MM.1S (cell line): Measurements from ENCODE around the gene HSP90AA1.

ENCODE experiments used
- DNase-seq: peaks from one replicate; pipeline ENCODE4 v3.0.0-alpha.2; 2015
- H2AFZ ChIP-seq: fragments of 300-600 bp; sonication (generic); 2 replicates; pipeline ENCODE4 v1.6.0; 2016; ENCODE audit warnings: antibody characterized with exemption, low read length
- H3F3A ChIP-seq: fragments of 300-600 bp; sonication (generic); 2 replicates; pipeline ENCODE4 v1.6.1; 2016; ENCODE audit warnings: mild to moderate bottlenecking, antibody characterized with exemption, low read length, moderate library complexity, mixed read lengths; ENCODE audit not compliant: insufficient read depth
- H3K27ac ChIP-seq: fragments of 300-600 bp; sonication (generic); 2 replicates; pipeline ENCODE4 v1.5.1; 2016; ENCODE audit warnings: mild to moderate bottlenecking, low read length
- H3K27me3 ChIP-seq: fragments of 300-600 bp; sonication (generic); replicated peaks from 2 replicates; pipeline ENCODE4 v1.6.0; 2016; ENCODE audit warnings: low read length; ENCODE audit not compliant: insufficient read depth
- H3K36me3 ChIP-seq: fragments of 300-600 bp; sonication (generic); replicated peaks from 2 replicates; pipeline ENCODE4 v1.6.1; 2016; ENCODE audit warnings: mild to moderate bottlenecking, low read length, mixed read lengths; ENCODE audit not compliant: insufficient read depth
- H3K4me1 ChIP-seq: fragments of 300-600 bp; sonication (generic); 2 replicates; pipeline ENCODE4 v1.6.1; 2016; ENCODE audit warnings: low read length, mixed read lengths
- H3K4me2 ChIP-seq: fragments of 300-600 bp; sonication (generic); 2 replicates; pipeline ENCODE4 v1.6.0; 2016; ENCODE audit warnings: low read depth, low read length
- H3K4me3 ChIP-seq: fragments of 300-600 bp; sonication (generic); 2 replicates; pipeline ENCODE4 v1.5.1; 2016; ENCODE audit warnings: low read length, mixed read lengths
- H3K79me2 ChIP-seq: fragments of 300-600 bp; sonication (generic); 2 replicates; pipeline ENCODE4 v1.6.1; 2016; ENCODE audit warnings: mixed run types, low read length, mixed read lengths
- H3K9ac ChIP-seq: fragments of 300-600 bp; sonication (generic); 2 replicates; pipeline ENCODE4 v1.6.1; 2016; ENCODE audit warnings: low read length, mixed read lengths
- H3K9me2 ChIP-seq: fragments of 300-600 bp; sonication (generic); replicated peaks from 2 replicates; pipeline ENCODE4 v1.6.1; 2016; ENCODE audit warnings: mild to moderate bottlenecking, low read length, mixed read lengths; ENCODE audit not compliant: insufficient read depth
- H3K9me3 ChIP-seq: fragments of 300-600 bp; sonication (generic); replicated peaks from 2 replicates; pipeline ENCODE4 v1.6.1; 2016; ENCODE audit warnings: mild to moderate bottlenecking, low read length, mixed read lengths; ENCODE audit not compliant: insufficient read depth
- H4K20me1 ChIP-seq: fragments of 300-600 bp; sonication (generic); 2 replicates; pipeline ENCODE4 v1.6.1; 2016; ENCODE audit warnings: mild to moderate bottlenecking, low read length, moderate library complexity, mixed read lengths; ENCODE audit not compliant: insufficient read depth
- CTCF ChIP-seq: fragments of 300-600 bp; sonication (generic); IDR thresholded peaks from 2 replicates; pipeline ENCODE4 v1.5.1; 2016; ENCODE audit warnings: antibody characterized with exemption, low read length, mixed read lengths
- EZH2 ChIP-seq: fragments of 300-600 bp; sonication (generic); optimal IDR thresholded peaks from 2 replicates; pipeline ENCODE3; 2017; ENCODE audit warnings: low read depth, mild to moderate bottlenecking, antibody characterized with exemption, low read length, mixed read lengths
- EZH2phosphoT487 ChIP-seq: fragments of 300-600 bp; sonication (generic); IDR thresholded peaks from 2 replicates; pipeline ENCODE4 v1.6.1; 2018; ENCODE audit warnings: antibody characterized with exemption, low read length

HSP90AA1 gene

GRCh38 chr14:102050026-102050405 is 36.8 kb downstream of the HSP90AA1 start:
- Histone ChIP-seq H3K79me2 (no peaks in the 10 kb centered on the region), H4K20me1 (no peaks in the 10 kb centered on the region), H3K9me2 (no peaks in the 10 kb centered on the region), H2AFZ (no peak overlapping the region), H3K27me3 (no peaks in the 10 kb centered on the region), H3K4me3 (no peak overlapping the region), H3K9me3 (no peaks in the 10 kb centered on the region), H3K36me3 (no peaks in the 10 kb centered on the region), H3K9ac (no peak overlapping the region), H3K27ac (no peak overlapping the region), H3K4me2 (no peak overlapping the region), H3F3A (no peaks in the 10 kb centered on the region), H3K4me1 (no peaks in the 10 kb centered on the region)
- TF ChIP-seq CTCF = no peak
- no peak for TF ChIP-seq EZH2phosphoT487
- TF ChIP-seq EZH2 = no peak
- DNase-seq = no peak

DNA sequence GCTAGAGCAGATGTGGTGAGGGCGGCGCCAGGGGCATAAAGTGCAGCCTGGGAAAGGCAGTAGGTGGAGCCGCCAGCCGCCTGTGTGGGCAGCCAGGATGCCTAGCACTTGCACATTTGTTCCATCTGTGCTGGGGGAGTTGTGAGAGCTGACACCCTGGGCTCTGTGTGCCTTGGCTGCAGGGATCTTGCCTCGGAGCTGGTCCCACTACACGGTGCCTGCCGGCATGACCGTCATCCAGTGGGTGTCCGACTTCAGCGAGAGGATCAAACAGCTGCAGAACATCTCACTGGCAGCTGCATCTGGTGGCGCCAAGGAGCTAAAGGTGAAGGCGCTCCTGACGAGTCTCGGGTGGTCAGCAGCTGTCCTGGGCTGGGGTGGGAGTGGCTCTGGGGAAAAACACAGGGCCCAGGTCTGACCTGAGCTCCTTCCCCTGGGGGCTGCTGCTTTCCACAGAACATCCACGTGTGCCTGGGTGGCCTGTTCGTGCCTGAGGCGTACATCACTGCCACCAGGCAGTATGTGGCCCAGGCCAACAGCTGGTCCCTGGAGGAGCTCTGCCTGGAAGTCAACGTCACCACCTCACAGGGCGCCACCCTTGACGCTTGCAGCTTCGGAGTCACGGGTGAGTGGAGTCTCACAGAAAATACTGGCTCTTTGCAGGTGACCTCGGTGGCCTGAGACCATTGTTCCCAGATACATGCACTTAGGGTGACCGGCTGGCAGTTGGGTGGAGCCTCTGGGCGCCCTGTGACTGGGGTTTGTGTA is 37.4 kb downstream of the HSP90AA1 start:
- TF ChIP-seq CTCF (no peak), EZH2phosphoT487 (no peak), EZH2 (no peak)
- no peaks in the 10 kb centered on the region for H3K27me3 ChIP-seq

DNA sequence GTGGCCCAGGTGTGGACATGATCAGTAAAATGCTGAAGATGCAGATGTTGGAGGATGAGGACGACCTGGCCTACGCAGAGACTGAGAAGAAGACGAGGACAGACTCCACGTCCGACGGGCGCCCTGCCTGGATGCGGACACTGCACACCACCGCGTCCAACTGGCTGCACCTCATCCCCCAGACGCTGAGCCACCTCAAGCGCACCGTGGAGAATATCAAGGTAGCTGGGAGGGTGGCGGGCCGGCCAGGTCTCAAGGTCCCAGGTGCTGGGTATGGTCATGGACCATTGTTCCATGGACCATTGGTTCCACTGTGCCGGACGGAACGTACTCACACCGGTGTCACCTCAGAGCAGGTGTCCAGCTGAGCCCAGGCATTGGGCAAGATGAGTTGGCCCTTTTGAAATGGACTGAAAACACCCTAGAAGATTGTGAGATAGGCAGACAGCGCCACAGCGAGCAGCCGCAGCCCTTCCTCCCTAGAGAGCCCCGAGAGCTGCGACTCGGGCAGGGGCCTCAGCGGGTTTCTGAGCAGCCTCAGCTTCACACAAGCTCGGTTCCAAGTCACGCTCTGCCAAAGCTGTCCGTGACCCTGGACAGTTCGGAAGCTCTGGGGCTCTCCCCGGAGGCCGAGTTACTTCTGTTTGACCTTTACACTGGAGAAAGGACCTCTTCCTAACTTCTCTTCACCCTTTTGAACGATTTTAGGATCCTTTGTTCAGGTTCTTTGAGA is 38.9 kb downstream of the HSP90AA1 start:
- Histone ChIP-seq H3K4me2 (no peak overlapping the region), H3K27ac (no peak overlapping the region), H3K4me3 (no peak overlapping the region), H3K9me3 (no peaks in the 10 kb centered on the region), H3F3A (no peaks in the 10 kb centered on the region), H3K9ac (no peak overlapping the region), H3K27me3 (no peaks in the 10 kb centered on the region), H2AFZ (no peak overlapping the region), H3K9me2 (no peaks in the 10 kb centered on the region), H4K20me1 (no peaks in the 10 kb centered on the region), H3K4me1 (no peaks in the 10 kb centered on the region), H3K79me2 (no peaks in the 10 kb centered on the region), H3K36me3 (no peaks in the 10 kb centered on the region)
- no peak for DNase-seq
- TF ChIP-seq EZH2 (no peak), CTCF (no peak), EZH2phosphoT487 (no peak)

More for the DNA sequence above, 37.4 kb downstream of the HSP90AA1 start:
- Histone ChIP-seq H3K4me3 (no peak overlapping the region), H3K36me3 (no peaks in the 10 kb centered on the region), H4K20me1 (no peaks in the 10 kb centered on the region), H3K4me1 (no peaks in the 10 kb centered on the region), H3K9ac (no peak overlapping the region), H3K9me3 (no peaks in the 10 kb centered on the region), H3K27ac (no peak overlapping the region), H3F3A (no peaks in the 10 kb centered on the region), H2AFZ (no peak overlapping the region), H3K9me2 (no peaks in the 10 kb centered on the region), H3K79me2 (no peaks in the 10 kb centered on the region), H3K4me2 (no peak overlapping the region)
- DNase-seq = no peak
